Measurements from ENCODE around the gene COX18.

- no peak for TF ChIP-seq CTCF (IDR thresholded peaks at IDR 0.05)
- no peak for TF ChIP-seq POLR2AphosphoS5 (IDR thresholded peaks at IDR 0.05)
- TF ChIP-seq EP300 (IDR thresholded peaks at IDR 0.05; ENCODE audit: low read depth): no peak
- TF ChIP-seq POLR2A (IDR thresholded peaks at IDR 0.05): no peak
Measured at GRCh38 chr4:73028621-73029020, 40.9 kb downstream of the COX18 start.

Data from transverse colon (tissue), 4 donors.